ENCODE results near the gene BOC.

DNA sequence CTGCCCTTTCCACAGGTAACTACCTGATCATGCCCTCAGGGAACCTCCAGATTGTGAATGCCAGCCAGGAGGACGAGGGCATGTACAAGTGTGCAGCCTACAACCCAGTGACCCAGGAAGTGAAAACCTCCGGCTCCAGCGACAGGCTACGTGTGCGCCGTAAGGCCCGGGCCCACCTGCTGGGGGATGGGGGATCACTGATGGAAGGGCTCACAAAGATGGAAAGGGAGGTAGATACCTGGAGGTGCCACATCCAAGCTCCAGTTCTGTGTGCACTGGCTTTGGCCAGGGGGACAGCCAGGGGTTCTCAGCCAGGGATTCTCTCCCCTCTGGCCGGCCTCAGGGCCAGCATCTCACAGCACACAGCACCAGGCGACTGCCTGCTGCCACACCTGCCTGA, 59.4 kb downstream of the BOC start:
- TF ChIP-seq, protein P1, sequence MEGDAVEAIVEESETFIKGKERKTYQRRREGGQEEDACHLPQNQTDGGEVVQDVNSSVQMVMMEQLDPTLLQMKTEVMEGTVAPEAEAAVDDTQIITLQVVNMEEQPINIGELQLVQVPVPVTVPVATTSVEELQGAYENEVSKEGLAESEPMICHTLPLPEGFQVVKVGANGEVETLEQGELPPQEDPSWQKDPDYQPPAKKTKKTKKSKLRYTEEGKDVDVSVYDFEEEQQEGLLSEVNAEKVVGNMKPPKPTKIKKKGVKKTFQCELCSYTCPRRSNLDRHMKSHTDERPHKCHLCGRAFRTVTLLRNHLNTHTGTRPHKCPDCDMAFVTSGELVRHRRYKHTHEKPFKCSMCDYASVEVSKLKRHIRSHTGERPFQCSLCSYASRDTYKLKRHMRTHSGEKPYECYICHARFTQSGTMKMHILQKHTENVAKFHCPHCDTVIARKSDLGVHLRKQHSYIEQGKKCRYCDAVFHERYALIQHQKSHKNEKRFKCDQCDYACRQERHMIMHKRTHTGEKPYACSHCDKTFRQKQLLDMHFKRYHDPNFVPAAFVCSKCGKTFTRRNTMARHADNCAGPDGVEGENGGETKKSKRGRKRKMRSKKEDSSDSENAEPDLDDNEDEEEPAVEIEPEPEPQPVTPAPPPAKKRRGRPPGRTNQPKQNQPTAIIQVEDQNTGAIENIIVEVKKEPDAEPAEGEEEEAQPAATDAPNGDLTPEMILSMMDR (IDR thresholded peaks at IDR 0.05 in 4 of 5, conservative IDR thresholded peaks at IDR 0.05 in 1 of 5), result no peak
- no peak for TF ChIP-seq POLR2A (IDR thresholded peaks at IDR 0.05)
